K562 (cell line): Measurements from ENCODE around the gene ACLY. TPM values are rescaled to one million over a fixed set of nuclear protein-coding genes. Genes with fewer than 3 reads are reported as not detected.

ENCODE experiments used
- ATAC-seq: fragments of 200-7000 bp; cut with Tn5 transposase; 3 replicates; pipeline ENCODE4 v1.9.1; 2020; ENCODE audit warnings: moderate library complexity
- BruUV-seq: library from RNA; stranded (reverse); fragments of 400-500 nt; replicated peaks from 2 replicates; lab custom pipeline; 2021; lab: Mats Ljungman, UMichigan
- CTCF ChIA-PET: fragments of 300-600 bp; formaldehyde crosslinking; extraction: SDS; loops from one replicate; lab custom pipeline; 2021; ENCODE audit warnings: low intra/inter-chr PET ratio; lab: Yijun Ruan, JAX
- POLR2A ChIA-PET: fragments of 300-600, 350-650 bp; sonication (Branson Sonifier 250); formaldehyde crosslinking; extraction: SDS; loops from one replicate; lab custom pipeline; 2021; ENCODE audit warnings: antibody characterized with exemption, inconsistent platforms; lab: Yijun Ruan, JAX
- DNase-seq, 4 experiments: peaks; one replicate each; pipeline versions ENCODE4 v3.0.0 to v3.0.0-alpha.2; 2011 to 2018; ENCODE audit warnings: low spot score in 3 of 4, mixed read lengths in 3 of 4; ENCODE audit errors: extremely low read depth in 1 of 4
- FAIRE-seq: peaks from 2 replicates; lab custom pipeline; 2011; peaks lifted over from hg19 to GRCh38; lab: Jason Lieb, UNC
- H2AFZ ChIP-seq: 2 replicates; pipeline ENCODE4 v1.6.0; 2011; ENCODE audit warnings: low read depth, low read length, control low read depth, inconsistent platforms
- H3K27ac ChIP-seq: fragments of 200-600 bp; 3 replicates; pipeline ENCODE4 v1.8.0; 2011; ENCODE audit warnings: low read depth, mild to moderate bottlenecking, control low read depth, inconsistent platforms, low read length, moderate library complexity, mixed read lengths; ENCODE audit errors: extremely low read depth
- H3K27me3 ChIP-seq, 2 experiments: fragments of 300-600 bp in 1 of 2; 2 replicates in 1 of 2; 3 replicates in 1 of 2; pipeline versions ENCODE4 v1.6.0 to v1.8.0; 2011; ENCODE audit warnings: inconsistent platforms in 2 of 2, low read length in 2 of 2, mild to moderate bottlenecking in 1 of 2, mixed read lengths in 1 of 2, moderate library complexity in 1 of 2; ENCODE audit not compliant: control insufficient read depth in 2 of 2, insufficient read depth in 2 of 2
- H3K36me3 ChIP-seq: fragments of 300-600 bp; 3 replicates; pipeline ENCODE4 v1.8.0; 2011; ENCODE audit warnings: mild to moderate bottlenecking, low read length, inconsistent platforms; ENCODE audit not compliant: control insufficient read depth, insufficient read depth
- H3K4me1 ChIP-seq, 2 experiments: fragments of 200-600 bp in 1 of 2; replicated peaks in 1 of 2; 2 replicates in 1 of 2; 3 replicates in 1 of 2; pipeline versions ENCODE4 v1.5.1 to v1.8.0; 2011; ENCODE audit warnings: inconsistent platforms in 2 of 2, low read length in 2 of 2, mild to moderate bottlenecking in 1 of 2, mixed read lengths in 1 of 2, moderate library complexity in 1 of 2; ENCODE audit not compliant: control insufficient read depth in 2 of 2, insufficient read depth in 2 of 2
- H3K4me2 ChIP-seq: 2 replicates; pipeline ENCODE4 v1.6.1; 2011; ENCODE audit warnings: low read length, control low read depth, inconsistent platforms, mixed read lengths; ENCODE audit not compliant: insufficient read depth
- H3K4me3 ChIP-seq: fragments of 200-600 bp; sonication (generic), shearing (Covaris generic); 2 replicates; pipeline ENCODE4 v1.5.1; 2016; ENCODE audit warnings: control low read depth, inconsistent platforms
- H3K79me2 ChIP-seq: fragments of 200-600 bp; 3 replicates; pipeline ENCODE4 v1.8.0; 2011; ENCODE audit warnings: low read length, inconsistent platforms; ENCODE audit not compliant: control insufficient read depth, insufficient read depth
- H3K9ac ChIP-seq, 2 experiments: 2 replicates each; pipeline versions ENCODE4 v1.6.0 to v1.6.1; 2011; ENCODE audit warnings: low read depth in 2 of 2, low read length in 2 of 2, control low read depth in 1 of 2, inconsistent platforms in 1 of 2, mild to moderate bottlenecking in 1 of 2, mixed read lengths in 1 of 2; ENCODE audit not compliant: insufficient read depth in 1 of 2
- H3K9me1 ChIP-seq: one replicate; pipeline ENCODE4 v1.6.0; 2011; ENCODE audit warnings: inconsistent platforms, mild to moderate bottlenecking, low read length, moderate library complexity; ENCODE audit not compliant: control insufficient read depth, insufficient read depth
- H3K9me3 ChIP-seq: replicated peaks from 2 replicates; pipeline ENCODE4 v1.5.1; 2011; ENCODE audit warnings: low read depth, low read length, inconsistent platforms; ENCODE audit not compliant: control insufficient read depth, insufficient read depth
- H4K20me1 ChIP-seq: replicated peaks from 2 replicates; pipeline ENCODE4 v1.6.1; 2011; ENCODE audit warnings: low read length, inconsistent platforms, mixed read lengths; ENCODE audit not compliant: control insufficient read depth, insufficient read depth
- CBFA2T3 ChIP-seq: fragments of 450-650 bp; IDR thresholded peaks from 2 replicates; pipeline ENCODE4 v1.6.1; 2017
- CEBPB ChIP-seq: fragments of 450-650 bp; IDR thresholded peaks from 2 replicates; pipeline ENCODE4 v1.6.1; 2016; ENCODE audit warnings: missing genetic modification characterization, missing compliant biosample characterization
- GTF2A2 ChIP-seq: IDR thresholded peaks from 2 replicates; pipeline ENCODE4 v1.6.1; 2016; ENCODE audit warnings: mild to moderate bottlenecking, missing genetic modification characterization, missing compliant biosample characterization
- HLTF ChIP-seq: fragments of 450-650 bp; IDR thresholded peaks from 2 replicates; pipeline ENCODE4 v1.6.1; 2016
- MCM3 ChIP-seq: fragments of 450-650 bp; IDR thresholded peaks from 2 replicates; pipeline ENCODE4 v1.6.1; 2016
- MYNN ChIP-seq, 2 experiments: sonication (generic); formaldehyde crosslinking in 1 of 2; IDR thresholded peaks; 2 replicates each; pipeline versions ENCODE4 v1.5.0 to v1.6.1; 2016 to 2020; ENCODE audit warnings: antibody characterized with exemption in 1 of 2, missing genetic modification reagents in 1 of 2
- TOE1 ChIP-seq, 2 experiments: fragments of 450-650 bp in 1 of 2; sonication (generic) in 1 of 2; formaldehyde crosslinking in 1 of 2; IDR thresholded peaks; 2 replicates each; pipeline versions ENCODE4 v1.7.1 to v1.8.0; 2016 to 2022; ENCODE audit warnings: borderline replicate concordance in 2 of 2, mild to moderate bottlenecking in 2 of 2, antibody characterized with exemption in 1 of 2, inconsistent platforms in 1 of 2, low read depth in 1 of 2, missing genetic modification reagents in 1 of 2, moderate library complexity in 1 of 2
- WGBS: fragments of 100-300 bp; shearing (Covaris generic); methylation state at CpG from one replicate; pipeline ENCODE4 v1.1.6; 2016; ENCODE audit warnings: low coverage, mixed read lengths; ENCODE audit not compliant: insufficient coverage; ENCODE audit errors: missing lambda C conversion rate; 5-methylcytosine and 5-hydroxymethylcytosine counted together
- in situ Hi-C: fragments of 300-500 bp; cut with MboI; formaldehyde crosslinking; loops from 4 replicates; pipeline ENCODE4 v1.15.0; 2018; ENCODE audit warnings: inconsistent platforms, mixed read lengths
- intact Hi-C: fragments of 100-400 bp; cut with micrococcal nuclease; formaldehyde crosslinking; loops from 2 replicates; pipeline ENCODE4 v1.14.2; 2022
- polyA plus RNA-seq, 8 experiments: library from polyadenylated mRNA; depleted of rRNA in 4 of 8; stranded (reverse) in 5 of 8; unstranded in 3 of 8; fragments of >200 nt; fragmentation: Nextera tagmentation in 2 of 8; fragmentation: Illumina TruSeq in 1 of 8; extraction: Ambion mirVana in 2 of 8; extraction: Trizol in 1 of 8; gene quantifications; 2 replicates each; pipeline versions ENCODE4 v1.2.1 to v1.2.3, GENCODE V29; 2011 to 2014; ENCODE audit warnings: inconsistent platforms in 1 of 8, missing spikeins in 1 of 8
- total RNA-seq, 7 experiments: library from RNA; depleted of rRNA in 6 of 7; stranded (reverse); fragments of >200 nt in 6 of 7; fragmentation: Illumina TruSeq in 2 of 7; extraction: Trizol in 2 of 7; gene quantifications; 2 replicates each; pipeline versions ENCODE4 v1.2.1 to v1.2.3, GENCODE V29; 2011 to 2021; ENCODE audit warnings: low replicate concordance in 1 of 7

ACLY gene
- total and polyA plus RNA-seq, 9 of the 15 experiments (the other 6 are each of a cell fraction or from before 2014, with no cell fraction given) = 42.9 to 280 (median 125) TPM

DNA sequence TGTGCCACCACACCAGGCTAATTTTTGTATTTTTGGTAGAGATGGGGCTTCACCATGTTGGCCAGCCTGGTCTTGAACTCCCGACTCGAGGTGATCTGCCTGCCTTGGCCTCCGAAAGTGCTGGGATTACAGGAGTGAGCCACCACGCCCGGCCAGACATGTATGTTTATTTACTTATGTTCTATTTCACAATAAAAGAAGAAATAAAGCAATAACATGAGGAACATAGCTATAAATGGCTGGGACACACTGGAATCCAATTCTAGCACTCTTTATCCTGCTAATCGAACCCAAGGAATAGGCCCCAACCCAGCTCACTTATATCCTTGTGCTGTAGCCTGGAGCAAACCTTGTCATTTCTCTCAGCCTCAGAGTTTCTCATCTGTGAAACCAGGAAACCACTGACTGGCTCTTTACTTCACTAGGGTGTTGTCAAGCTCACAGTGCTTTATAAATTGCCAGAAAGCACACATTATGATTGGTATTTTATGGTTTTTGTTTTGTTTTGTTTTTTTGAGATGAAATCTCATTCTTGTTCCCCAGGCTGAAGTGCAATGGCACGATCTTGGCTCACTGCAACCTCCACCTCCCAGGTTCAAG, 7.3 kb upstream of the ACLY start:
- in situ Hi-C loops = no loop called here
- peaks cover 13% of the 10 kb centered on the region; the same call in 2 of the 3 replicates for H3K79me2 ChIP-seq
- no peak for ATAC-seq

DNA sequence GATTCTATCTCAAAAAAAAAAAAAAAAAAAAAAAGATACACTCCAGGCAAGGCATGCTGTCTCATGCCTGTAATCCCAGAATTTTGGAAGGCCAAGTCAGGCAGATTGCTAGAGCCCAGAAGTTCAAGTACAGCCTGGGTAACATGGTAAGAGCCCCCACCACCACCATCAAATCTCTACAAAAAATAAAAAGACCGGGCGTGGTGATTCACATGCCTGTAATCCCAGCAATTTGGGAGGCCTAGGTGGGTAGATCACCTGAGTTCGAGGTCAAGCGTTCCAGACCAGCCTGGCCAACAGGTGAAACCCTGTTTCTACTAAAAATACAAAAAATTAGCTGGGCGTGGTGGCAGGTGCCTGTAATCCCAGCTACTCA, 1.8 kb upstream of the ACLY start:
- CTCF ChIA-PET = no interaction called here
- H3K4me2 ChIP-seq = no peak overlapping the region
- intact Hi-C loops = no loop called here

More for the DNA sequence above, 7.3 kb upstream of the ACLY start:
- 80% methylated on average over 7 of the region's 7 CpGs for WGBS
- H3K4me2 ChIP-seq = no peak overlapping the region
- H3K9me1 ChIP-seq = no peaks in the 10 kb centered on the region
- no peak overlapping the region for H2AFZ ChIP-seq
- no peak for DNase-seq
- H3K4me1 ChIP-seq = peaks cover 5 to 9% of the 10 kb centered on the region in 2 experiments; a peak in 4 of 5 replicates
- H3K36me3 ChIP-seq = no peaks in the 10 kb centered on the region
- no peak overlapping the region for H3K9ac ChIP-seq
- H3K4me3 ChIP-seq = no peak overlapping the region
- 0 out of 2 replicates have a peak, but pooled peaks have one; percentile 23 for TF ChIP-seq CEBPB
- no peak for TF ChIP-seq MCM3
- no peak for TF ChIP-seq MYNN (IDR thresholded peaks at IDR 0.05)
- no peak for TF ChIP-seq MYNN (CRISPR knock-in tag; IDR thresholded peaks at IDR 0.05)
- FAIRE-seq = no peak
- intact Hi-C loops = no loop called here
- H4K20me1 ChIP-seq = no peaks in the 10 kb centered on the region
- POLR2A ChIA-PET = interaction anchor here (0.8 to 1.1 kb wide), 2 partner anchors 11 to 238 kb away, joined by 3 read pairs; partner anchors contain the start of gene EIF1
- CTCF ChIA-PET = no interaction called here
- no TSS peak for BruUV-seq
- no peak overlapping the region for H3K27ac ChIP-seq
- H3K27me3 ChIP-seq = no peaks in the 10 kb centered on the region
- H3K9me3 ChIP-seq = no peaks in the 10 kb centered on the region

More for the DNA sequence above, 1.8 kb upstream of the ACLY start:
- DNase-seq (no peak), ATAC-seq (no peak), FAIRE-seq (no peak)
- Histone ChIP-seq H3K9ac (no peak overlapping the region), H3K27ac (no peak overlapping the region), H3K4me3 (no peak overlapping the region), H3K9me1 (no peaks in the 10 kb centered on the region), H4K20me1 (peaks cover 8% of the 10 kb centered on the region; the same call in 1 of the 2 replicates), H3K79me2 (peaks cover 32% of the 10 kb centered on the region), H3K27me3 (no peaks in the 10 kb centered on the region), H2AFZ (no peak overlapping the region), H3K9me3 (no peaks in the 10 kb centered on the region), H3K36me3 (peaks cover 18% of the 10 kb centered on the region), H3K4me1 (peaks cover 23 to 38% of the 10 kb centered on the region in 2 experiments)
- in situ Hi-C loops = no loop called here
- no TSS peak for BruUV-seq
- WGBS = 81% methylated on average over 5 of the region's 5 CpGs
- TF ChIP-seq CBFA2T3 (no peak), HLTF (no peak), TOE1 (IDR thresholded peaks at IDR 0.05; ENCODE audit: borderline replicate concordance) (no peak), TOE1 (CRISPR knock-in tag; IDR thresholded peaks at IDR 0.05; ENCODE audit: borderline replicate concordance, low read depth) (no peak), GTF2A2 (no peak)
- POLR2A ChIA-PET = interaction anchor here (1.5 to 4.4 kb wide), 2 partner anchors 9 to 13 kb away, joined by 6 to 21 read pairs; partner anchors contain the start of gene ODAD4
